A673 (cell line): ENCODE measurements around the gene LTF. TPM values are rescaled to one million over a fixed set of nuclear protein-coding genes. Genes with fewer than 3 reads are reported as not detected.

Source experiments
- BruUV-seq: library from RNA; stranded (reverse); fragments of 400-500 nt; replicated peaks from 2 replicates; lab custom pipeline; 2021; lab: Mats Ljungman, UMichigan
- CTCF ChIA-PET: fragments of 300-600 bp; sonication (Branson Sonifier 250); formaldehyde crosslinking; loops from one replicate; lab custom pipeline; 2022; ENCODE audit warnings: antibody characterized with exemption; lab: Charles Lee
- POLR2A ChIA-PET: fragments of 300-600 bp; sonication (Branson Sonifier 250); formaldehyde crosslinking; loops from one replicate; lab custom pipeline; 2022; ENCODE audit warnings: antibody characterized with exemption; ENCODE audit not compliant: low non-redundant PET; lab: Charles Lee
- DNase-seq: peaks from one replicate; pipeline ENCODE4 v3.0.0-alpha.2; 2015; ENCODE audit warnings: low spot score
- H3K27ac ChIP-seq: fragments of 200-600 bp; sonication (generic); 2 replicates; pipeline ENCODE4 v1.5.1; 2016; ENCODE audit warnings: mixed run types, low read depth, mild to moderate bottlenecking, mixed read lengths, antibody characterized with exemption, low read length; ENCODE audit not compliant: poor library complexity, severe bottlenecking
- H3K27me3 ChIP-seq: fragments of 200-600 bp; sonication (generic); replicated peaks from 2 replicates; pipeline ENCODE4 v1.6.1; 2017; ENCODE audit warnings: mixed run types, low read depth, mild to moderate bottlenecking, mixed read lengths, antibody characterized with exemption, low read length; ENCODE audit not compliant: insufficient read depth, poor library complexity
- H3K36me3 ChIP-seq: fragments of 200-600 bp; sonication (generic); 2 replicates; pipeline ENCODE4 v1.6.1; 2016; ENCODE audit warnings: mixed run types, mild to moderate bottlenecking, mixed read lengths, antibody characterized with exemption, low read length; ENCODE audit not compliant: insufficient read depth, poor library complexity, severe bottlenecking
- H3K4me1 ChIP-seq: fragments of 200-600 bp; sonication (generic); 2 replicates; pipeline ENCODE4 v1.6.1; 2017; ENCODE audit warnings: mixed run types, mild to moderate bottlenecking, mixed read lengths, antibody characterized with exemption, low read length; ENCODE audit not compliant: insufficient read depth, poor library complexity, severe bottlenecking
- H3K4me3 ChIP-seq: fragments of 200-600 bp; sonication (generic); 2 replicates; pipeline ENCODE4 v1.5.1; 2016; ENCODE audit warnings: low read depth, mixed run types, mild to moderate bottlenecking, mixed read lengths, low read length; ENCODE audit not compliant: poor library complexity, severe bottlenecking
- H3K9me3 ChIP-seq: fragments of 200-600 bp; sonication (generic); 2 replicates; pipeline ENCODE4 v1.6.1; 2016; ENCODE audit warnings: mixed run types, low read depth, mild to moderate bottlenecking, mixed read lengths, antibody characterized with exemption, low read length; ENCODE audit not compliant: poor library complexity, severe bottlenecking
- CTCF ChIP-seq: fragments of 300-800, 200-600 bp; sonication (generic); conservative IDR thresholded peaks from 2 replicates; pipeline ENCODE4 v1.5.1; 2017; ENCODE audit warnings: low read depth, mild to moderate bottlenecking, antibody characterized with exemption, low read length, moderate library complexity, mixed read lengths
- EZH2 ChIP-seq: fragments of 200-600 bp; sonication (generic); IDR thresholded peaks from 2 replicates; pipeline ENCODE4 v1.6.1; 2017; ENCODE audit warnings: borderline replicate concordance, low read depth, mild to moderate bottlenecking, mixed read lengths, antibody characterized with exemption, low read length; ENCODE audit not compliant: poor library complexity, severe bottlenecking
- intact Hi-C: fragments of 100-400 bp; cut with micrococcal nuclease; formaldehyde crosslinking; loops from one replicate; pipeline ENCODE4 v1.10.0; 2022; ENCODE audit not compliant: unreplicated experiment
- total RNA-seq: library from RNA; stranded (reverse); gene quantifications from 2 replicates; pipeline ENCODE4 v1.2.3, GENCODE V29; 2021

LTF gene
- total RNA-seq, 1 experiment from 2014 or later = not detected

- Histone ChIP-seq H3K4me1 (no peaks in the 10 kb centered on the region), H3K4me3 (no peak overlapping the region), H3K27ac (no peak overlapping the region), H3K36me3 (no peaks in the 10 kb centered on the region), H3K9me3 (no peaks in the 10 kb centered on the region), H3K27me3 (no peaks in the 10 kb centered on the region)
- DNase-seq = no peak
- intact Hi-C loops = loop anchor here (2.0 to 5.0 kb wide), 2 partner anchors 67 to 141 kb away; no protein-coding TSS in a partner anchor
- TF ChIP-seq EZH2 = no peak
- POLR2A ChIA-PET = no interaction called here
- CTCF ChIA-PET = interaction anchor here (0.9 to 2.3 kb wide), 3 partner anchors 9 to 140 kb away, joined by 3 to 31 read pairs (median 17); no protein-coding TSS in a partner anchor
- no TSS peak for BruUV-seq
These were observed 25.2 kb upstream of the LTF start for GRCh38 chr3:46489875-46490274.

- POLR2A ChIA-PET = no interaction called here
- no peaks in the 10 kb centered on the region for H3K27me3 ChIP-seq
- DNase-seq = no peak
- no peak overlapping the region for H3K4me3 ChIP-seq
- H3K9me3 ChIP-seq = no peaks in the 10 kb centered on the region
- TF ChIP-seq EZH2 = no peak
- no peak for TF ChIP-seq CTCF
- no TSS peak for BruUV-seq
- no peaks in the 10 kb centered on the region for H3K4me1 ChIP-seq
- no peaks in the 10 kb centered on the region for H3K36me3 ChIP-seq
- CTCF ChIA-PET = interaction anchor here (0.9 to 2.3 kb wide), 4 partner anchors 9 to 140 kb away, joined by 3 to 31 read pairs (median 10); no protein-coding TSS in a partner anchor
- intact Hi-C loops = loop anchor here (2.0 to 5.0 kb wide), 2 partner anchors 68 to 141 kb away; no protein-coding TSS in a partner anchor
- H3K27ac ChIP-seq = no peak overlapping the region
These were observed 24.7 kb upstream of the LTF start for GRCh38 chr3:46489381-46489780.

GRCh38 chr3:46488735-46489361 lies 24.1 kb upstream of the LTF start:
- DNase-seq = peak; percentile 85
- Histone ChIP-seq H3K36me3 (no peaks in the 10 kb centered on the region), H3K4me3 (no peak overlapping the region), H3K27ac (no peak overlapping the region), H3K9me3 (no peaks in the 10 kb centered on the region), H3K27me3 (no peaks in the 10 kb centered on the region), H3K4me1 (no peaks in the 10 kb centered on the region)
- peak; percentile 88 for TF ChIP-seq CTCF
- TF ChIP-seq EZH2 = no peak
- intact Hi-C loops = loop anchor here (2.0 to 5.0 kb wide), 2 partner anchors 68 to 142 kb away; no protein-coding TSS in a partner anchor
- ChIA-PET CTCF (interaction anchor here (0.6 to 2.3 kb wide), 5 partner anchors 10 to 141 kb away, joined by 3 to 31 read pairs (median 5); no protein-coding TSS in a partner anchor), POLR2A (no interaction called here)
- BruUV-seq = no TSS peak
